ENCODE measurements around the gene CEP128. TPM values are rescaled to one million over a fixed set of nuclear protein-coding genes. Genes with fewer than 3 reads are reported as not detected.

The CEP128 gene
- total RNA-seq, 1 experiment from 2014 or later, result 16.7 TPM

- no peak overlapping the region for H3K4me3 ChIP-seq (ENCODE audit: low read depth, low read length)
- CTCF ChIA-PET, result no interaction called here
- POLR2A ChIA-PET, result no interaction called here
- no peaks in the 10 kb centered on the region for H3K9me3 ChIP-seq
- no peaks in the 10 kb centered on the region for H3K36me3 Mint-ChIP-seq (ENCODE audit: insufficient read depth, unreplicated experiment)
- H3K27me3 Mint-ChIP-seq (ENCODE audit: insufficient read depth, unreplicated experiment), result no peaks in the 10 kb centered on the region
- no peak overlapping the region for H3K4me3 Mint-ChIP-seq (ENCODE audit: unreplicated experiment)
- no peak for TF ChIP-seq CTCF (IDR thresholded peaks at IDR 0.05; ENCODE audit: insufficient read depth in 1 of 2, low read depth in 1 of 2, low read length in 1 of 2, severe bottlenecking in 1 of 2, unreplicated experiment in 1 of 2)
- no TSS peak for BruUV-seq (replicated peaks)
- H3K27ac Mint-ChIP-seq (ENCODE audit: unreplicated experiment), result no peak overlapping the region
- H3K4me1 ChIP-seq, result peaks cover 14% of the 10 kb centered on the region
- no peaks in the 10 kb centered on the region for H3K9me3 Mint-ChIP-seq (ENCODE audit: unreplicated experiment)
- H3K36me3 ChIP-seq (ENCODE audit: control insufficient read depth, insufficient read depth, low read length), result no peaks in the 10 kb centered on the region
- intact Hi-C loops (cut with micrococcal nuclease; ENCODE audit: unreplicated experiment), result no loop called here
- no peaks in the 10 kb centered on the region for H3K27me3 ChIP-seq (replicated peaks; ENCODE audit: control insufficient read depth, insufficient read depth, low read length)
- DNase-seq, result no peak
- H3K4me1 Mint-ChIP-seq (ENCODE audit: low read depth, unreplicated experiment), result no peaks in the 10 kb centered on the region
Observed at GRCh38 chr14:80700601-80701000, 240.9 kb downstream of the CEP128 start.

GRCh38 chr14:80699861-80700260 lies 241.7 kb downstream of the CEP128 start:
- peaks cover 3% of the 10 kb centered on the region for H3K36me3 Mint-ChIP-seq (ENCODE audit: insufficient read depth, unreplicated experiment)
- H3K9me3 Mint-ChIP-seq (ENCODE audit: unreplicated experiment), result no peaks in the 10 kb centered on the region
- H3K27ac Mint-ChIP-seq (ENCODE audit: unreplicated experiment), result no peak overlapping the region
- no peaks in the 10 kb centered on the region for H3K9me3 ChIP-seq
- CTCF ChIA-PET, result no interaction called here
- H3K36me3 ChIP-seq (ENCODE audit: control insufficient read depth, insufficient read depth, low read length), result no peaks in the 10 kb centered on the region
- H3K4me1 Mint-ChIP-seq (ENCODE audit: low read depth, unreplicated experiment), result no peaks in the 10 kb centered on the region
- no peak overlapping the region for H3K4me3 ChIP-seq (ENCODE audit: low read depth, low read length)
- H3K4me1 ChIP-seq, result peaks cover 14% of the 10 kb centered on the region
- H3K27me3 ChIP-seq (replicated peaks; ENCODE audit: control insufficient read depth, insufficient read depth, low read length), result no peaks in the 10 kb centered on the region
- no TSS peak for BruUV-seq (replicated peaks)
- POLR2A ChIA-PET, result no interaction called here
- no peaks in the 10 kb centered on the region for H3K27me3 Mint-ChIP-seq (ENCODE audit: insufficient read depth, unreplicated experiment)
- intact Hi-C loops (cut with micrococcal nuclease; ENCODE audit: unreplicated experiment), result no loop called here
- no peak for DNase-seq
- no peak for TF ChIP-seq CTCF (IDR thresholded peaks at IDR 0.05; ENCODE audit: insufficient read depth in 1 of 2, low read depth in 1 of 2, low read length in 1 of 2, severe bottlenecking in 1 of 2, unreplicated experiment in 1 of 2)
- no peak overlapping the region for H3K4me3 Mint-ChIP-seq (ENCODE audit: unreplicated experiment)

GRCh38 chr14:80698974-80699373 lies 242.6 kb downstream of the CEP128 start:
- CTCF ChIA-PET, result no interaction called here
- no peak for DNase-seq
- Mint-ChIP-seq H3K4me3 (ENCODE audit: unreplicated experiment) (no peak overlapping the region), H3K9me3 (ENCODE audit: unreplicated experiment) (no peaks in the 10 kb centered on the region), H3K36me3 (ENCODE audit: insufficient read depth, unreplicated experiment) (peaks cover 5% of the 10 kb centered on the region), H3K4me1 (ENCODE audit: low read depth, unreplicated experiment) (no peaks in the 10 kb centered on the region), H3K27me3 (ENCODE audit: insufficient read depth, unreplicated experiment) (no peaks in the 10 kb centered on the region), H3K27ac (ENCODE audit: unreplicated experiment) (no peak overlapping the region)
- no peaks in the 10 kb centered on the region for H3K9me3 ChIP-seq
- peaks cover 14% of the 10 kb centered on the region for H3K4me1 ChIP-seq
- TF ChIP-seq CTCF (IDR thresholded peaks at IDR 0.05; ENCODE audit: insufficient read depth in 1 of 2, low read depth in 1 of 2, low read length in 1 of 2, severe bottlenecking in 1 of 2, unreplicated experiment in 1 of 2), result no peak
- intact Hi-C loops (cut with micrococcal nuclease; ENCODE audit: unreplicated experiment), result no loop called here
- POLR2A ChIA-PET, result no interaction called here
- H3K36me3 ChIP-seq (ENCODE audit: control insufficient read depth, insufficient read depth, low read length), result no peaks in the 10 kb centered on the region
- no peaks in the 10 kb centered on the region for H3K27me3 ChIP-seq (replicated peaks; ENCODE audit: control insufficient read depth, insufficient read depth, low read length)
- no TSS peak for BruUV-seq (replicated peaks)
- H3K4me3 ChIP-seq (ENCODE audit: low read depth, low read length), result no peak overlapping the region

Data from Caco-2 (cell line).